DMS153 treated with DMSO at 0.1 percent for 48 hours (cell line): ENCODE data around the gene TNNI3.
"Not testable (repeated sequence)": the region's sequence is repeated elsewhere in the genome, so short reads cannot be mapped to it uniquely, and the experiment has no call there.

Experiments
- DNase-seq: peaks from one replicate; lab custom pipeline; 2025; ENCODE audit not compliant: unreplicated experiment; lab: John Stamatoyannopoulos, UW

Gene TNNI3

DNA sequence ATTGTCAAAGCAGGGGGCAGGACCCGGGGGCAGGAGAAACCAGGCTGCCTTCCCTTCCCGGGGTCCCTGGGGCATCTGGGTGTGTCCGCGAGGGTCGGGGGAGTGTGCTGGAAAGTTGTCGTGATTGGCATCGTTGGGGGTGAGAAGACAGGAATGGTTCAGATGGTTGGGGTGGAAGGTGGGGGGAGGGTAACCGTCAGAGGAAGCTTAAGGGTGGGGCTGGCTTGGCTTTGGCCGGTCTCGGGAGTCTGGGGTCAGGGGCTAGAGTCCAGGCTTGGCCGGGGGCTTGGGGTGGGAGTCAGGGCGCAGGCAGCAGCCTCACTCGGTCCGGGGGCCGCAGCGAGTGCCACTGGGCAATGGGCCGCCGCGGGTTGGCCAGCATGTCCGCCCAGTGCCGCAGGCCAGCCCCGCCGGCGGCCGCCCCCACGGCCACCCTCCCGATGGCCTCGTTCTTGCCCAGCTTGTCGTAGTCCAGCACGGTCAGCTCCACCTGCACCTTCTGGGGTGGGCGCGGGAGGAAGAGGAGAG, 15.7 kb upstream of the TNNI3 start:
- no peak for DNase-seq

DNA sequence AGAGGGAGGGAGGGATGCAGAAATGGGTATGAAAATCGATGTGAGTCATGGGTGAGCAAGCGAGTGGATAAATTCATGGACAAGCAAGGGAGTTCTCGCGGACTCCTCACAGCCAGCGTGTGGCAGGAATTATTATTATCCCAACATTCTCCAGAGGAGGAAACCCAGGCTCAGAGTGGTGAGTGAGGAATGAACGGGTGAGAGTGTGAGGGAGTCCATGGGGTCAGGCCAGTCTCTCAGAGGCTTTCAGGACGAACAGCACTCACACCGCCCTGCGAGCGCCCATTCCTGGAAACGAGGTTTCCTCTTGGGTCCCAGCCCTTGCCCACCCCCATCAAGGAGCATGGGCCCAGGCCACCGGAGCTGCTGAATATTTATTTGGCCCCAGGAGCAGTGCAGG, 15.2 kb upstream of the TNNI3 start:
- DNase-seq, result no peak

DNA sequence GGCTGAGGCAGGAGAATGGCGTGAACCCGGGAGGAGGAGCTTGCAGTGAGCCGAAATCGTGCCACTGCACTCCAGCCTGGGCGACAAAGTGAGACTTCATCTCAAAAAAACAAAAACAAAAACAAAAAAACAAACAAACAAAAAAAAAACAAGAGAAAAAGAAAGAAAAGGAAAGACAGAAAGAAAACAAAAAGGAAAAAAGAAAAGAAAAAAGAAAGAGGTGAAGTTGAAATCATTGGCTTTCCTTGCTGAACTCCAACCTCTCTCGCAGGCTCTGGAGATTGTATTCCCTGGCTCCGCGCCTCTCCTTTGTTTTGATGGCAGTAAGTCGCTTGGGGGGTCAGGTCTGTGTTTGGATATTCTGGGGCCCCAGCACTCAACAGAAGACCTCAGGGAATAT, 14.8 kb upstream of the TNNI3 start:
- DNase-seq, result not testable (repeated sequence)

DNA sequence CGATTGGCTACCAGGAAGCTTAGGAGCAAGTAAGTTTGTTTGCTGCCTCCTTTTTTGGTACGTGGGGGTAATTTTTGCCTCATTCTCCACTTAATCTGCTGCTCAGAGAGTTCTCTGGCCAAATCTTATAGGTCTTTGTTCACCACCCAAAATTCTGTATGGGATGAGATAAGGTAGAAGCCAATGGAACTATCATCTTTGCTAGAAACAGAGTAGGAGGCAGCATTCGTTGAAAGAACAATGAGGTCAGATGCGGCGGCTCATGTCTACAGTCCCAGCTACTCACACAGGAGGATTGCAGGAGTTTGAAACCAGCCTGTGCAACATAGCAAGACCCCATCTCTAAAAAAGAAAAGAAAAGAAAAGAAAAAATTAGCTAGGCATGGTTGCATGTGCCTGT, 13.9 kb upstream of the TNNI3 start:
- no peak for DNase-seq

DNA sequence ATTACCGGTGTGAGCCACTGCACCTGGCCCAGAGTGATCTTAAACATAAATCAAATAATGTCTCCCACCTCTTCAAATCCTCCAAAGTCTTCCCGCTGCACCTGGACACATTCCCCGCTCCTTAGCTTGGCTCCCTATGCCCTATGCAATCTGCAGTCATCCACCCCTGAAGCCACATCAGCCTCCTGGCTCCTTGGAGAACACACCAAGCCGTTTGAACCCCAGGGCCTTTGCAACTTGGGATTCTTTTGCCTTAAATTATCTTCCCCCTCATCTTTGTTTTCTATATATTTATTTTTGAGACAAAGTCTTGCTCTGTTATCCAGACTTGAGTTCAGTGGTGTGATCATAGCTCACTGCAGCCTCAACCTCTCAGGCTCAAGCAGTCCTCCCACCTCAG, 11.6 kb upstream of the TNNI3 start:
- no peak for DNase-seq

DNA sequence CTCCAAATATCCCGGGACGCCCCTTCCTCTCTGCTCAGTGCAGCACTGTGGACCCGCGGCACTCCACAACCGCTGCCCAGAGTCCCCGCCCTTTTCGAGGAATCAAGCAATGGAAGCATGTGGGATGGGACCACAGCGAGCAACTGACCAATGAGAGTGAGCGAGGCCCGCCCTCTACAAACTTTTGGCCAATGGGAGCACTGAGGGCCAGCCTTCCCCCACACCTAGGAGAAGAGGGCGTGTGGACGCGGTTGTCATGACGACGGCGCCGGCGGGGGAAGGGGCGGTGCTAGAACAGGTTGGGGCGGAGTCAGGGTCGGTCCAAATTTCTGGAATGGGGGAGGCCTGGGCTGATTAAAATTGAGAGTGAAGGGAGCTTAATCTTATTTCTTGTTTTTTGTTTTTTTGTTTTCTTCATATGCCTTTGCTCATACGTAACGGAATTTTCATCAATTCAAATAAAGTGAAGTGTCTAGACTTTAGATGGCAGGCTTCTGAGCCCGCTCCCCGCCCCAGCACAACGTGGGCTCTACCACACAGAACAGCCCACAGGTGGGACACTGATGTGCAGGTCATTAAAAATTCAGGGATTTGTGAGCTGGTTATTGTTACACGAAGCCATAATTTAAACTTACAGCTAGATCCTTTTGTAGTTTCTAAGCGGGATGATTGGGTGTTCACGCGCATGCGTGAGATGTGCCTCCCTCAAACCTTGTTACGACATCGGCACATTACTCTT, 9.2 kb upstream of the TNNI3 start, which contains the start of gene DNAAF3:
DNAAF3 (minus strand) TSS at position 84 of the 739 bp plus-strand sequence. CDS start 200 bp downstream, outside the sequence.
- peak; percentile 97 for DNase-seq

DNA sequence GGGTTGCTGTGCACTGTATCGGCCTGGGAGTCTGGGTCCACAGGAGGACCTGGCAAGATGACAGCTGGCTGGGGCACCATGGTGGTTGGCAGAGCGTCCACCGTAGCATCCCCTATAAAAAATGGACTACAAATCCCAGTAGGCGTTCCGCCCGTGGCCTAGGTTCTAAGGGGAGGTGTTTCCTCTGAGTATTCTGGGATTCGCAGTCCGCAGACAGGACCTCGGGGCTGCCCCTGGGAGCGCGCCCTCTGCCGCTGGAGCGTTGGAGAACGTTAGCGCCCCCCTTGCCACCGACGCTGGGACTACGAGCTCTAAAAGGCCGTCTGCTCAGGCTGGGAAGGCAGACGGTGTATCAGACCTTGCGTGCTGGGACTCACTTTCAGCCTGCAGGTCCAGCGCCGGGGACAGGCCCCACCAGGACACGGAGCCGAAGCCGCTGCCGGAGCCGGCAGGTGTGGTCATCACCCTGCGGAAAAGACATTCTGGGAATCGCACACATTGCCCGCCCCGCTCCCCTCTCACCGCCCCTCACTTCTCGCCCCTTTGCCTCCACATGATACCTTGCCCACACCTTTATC, 8.5 kb upstream of the TNNI3 start:
- peak; percentile 83 for DNase-seq

DNA sequence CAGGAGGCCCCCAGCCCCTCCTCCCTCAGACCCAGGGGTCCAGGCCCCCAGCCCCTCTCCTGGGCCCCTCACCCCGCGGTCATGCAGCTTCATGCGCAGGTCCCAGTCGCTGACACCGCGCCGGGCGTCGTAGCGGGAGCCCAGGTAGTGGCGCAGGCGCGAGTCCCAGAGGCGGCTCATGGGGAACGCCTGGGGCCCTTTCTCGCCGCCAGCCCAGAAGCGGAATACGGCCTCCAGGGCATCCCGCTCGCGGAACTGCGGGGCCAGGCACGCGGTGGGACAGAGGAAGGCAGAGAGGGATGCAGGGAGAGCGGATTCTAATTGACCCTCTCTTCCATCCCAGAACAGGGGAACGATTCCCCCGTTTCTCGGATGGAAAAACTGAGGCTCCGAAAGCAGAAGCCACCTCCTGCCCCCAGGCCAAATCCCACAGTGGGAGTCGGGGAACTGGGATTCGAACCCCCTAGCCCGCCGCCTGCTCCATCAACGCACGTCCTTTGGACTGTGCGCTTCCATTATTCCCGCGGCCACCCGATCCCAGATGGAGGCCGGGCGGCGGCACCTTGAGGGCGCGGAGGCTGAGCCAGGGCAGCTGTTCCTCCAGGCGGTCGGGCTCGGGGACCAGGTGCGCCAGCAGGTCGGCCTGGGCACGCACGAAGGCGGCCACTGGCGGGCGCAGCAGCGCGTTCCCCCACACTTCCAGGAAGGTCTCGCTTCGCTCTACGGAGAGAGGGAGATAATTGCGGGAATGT, 4.2 kb upstream of the TNNI3 start:
- DNase-seq, result no peak

DNA sequence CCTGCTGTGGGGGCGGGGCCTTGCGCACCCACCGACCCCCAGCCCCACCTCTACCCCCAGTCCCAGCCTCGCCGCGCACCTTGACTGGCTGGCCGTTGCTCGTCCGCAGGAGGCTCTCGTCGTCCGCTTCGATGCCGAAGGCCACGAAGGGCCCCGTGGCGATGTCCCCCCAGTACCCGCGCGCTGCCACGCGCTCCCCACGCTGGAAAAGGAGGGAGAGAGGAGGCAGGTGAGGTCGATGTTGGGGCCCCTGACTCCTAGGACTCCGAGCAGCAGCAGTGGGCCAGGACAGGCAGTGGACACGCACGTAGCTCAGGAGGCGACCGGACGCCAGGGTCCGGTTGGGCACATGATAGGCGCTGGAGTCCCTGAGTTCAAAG, 3.4 kb upstream of the TNNI3 start:
- DNase-seq, result no peak

DNA sequence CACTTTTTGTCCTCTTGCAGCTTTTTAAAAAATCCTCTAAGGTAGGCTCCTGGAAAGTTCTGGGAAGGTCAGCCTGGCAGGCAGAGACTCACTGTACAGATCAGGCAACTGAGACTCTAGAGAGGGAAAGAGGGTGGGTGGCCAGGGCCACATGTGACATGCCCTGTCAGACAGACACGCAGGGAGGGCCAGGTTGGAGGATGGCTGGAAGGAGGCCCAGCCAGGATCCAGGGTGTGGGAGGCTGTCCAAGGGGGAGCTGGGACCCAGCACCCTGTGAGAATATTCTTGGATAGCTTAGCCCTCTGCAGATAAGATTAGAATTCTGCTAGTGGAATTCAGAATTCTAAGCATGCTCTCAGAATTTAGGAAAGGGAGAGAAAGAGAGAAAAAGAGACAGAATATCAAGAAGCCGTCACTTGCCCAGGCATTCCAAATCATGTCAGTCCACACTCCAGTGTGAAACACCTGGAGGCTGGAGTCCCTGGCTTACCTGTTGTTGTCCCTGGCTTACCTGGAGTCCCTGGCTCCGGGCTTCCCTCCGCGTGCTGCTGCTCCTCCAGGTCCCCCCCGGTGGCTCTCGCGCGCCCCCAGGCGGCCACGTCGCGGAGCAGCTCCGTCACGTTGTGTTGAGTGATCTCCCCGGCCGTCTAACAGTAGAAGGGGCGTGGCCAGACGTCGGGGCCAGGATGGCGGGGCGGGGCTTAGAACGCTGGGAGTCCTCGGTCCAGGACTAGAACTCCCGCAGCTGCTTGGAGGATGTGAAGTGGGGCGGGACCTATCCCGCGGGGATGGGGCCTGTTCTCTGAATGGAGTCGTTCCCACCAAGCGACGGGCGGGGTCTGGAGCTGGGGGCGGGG, 2.8 kb upstream of the TNNI3 start:
- peak; percentile 97 for DNase-seq

DNA sequence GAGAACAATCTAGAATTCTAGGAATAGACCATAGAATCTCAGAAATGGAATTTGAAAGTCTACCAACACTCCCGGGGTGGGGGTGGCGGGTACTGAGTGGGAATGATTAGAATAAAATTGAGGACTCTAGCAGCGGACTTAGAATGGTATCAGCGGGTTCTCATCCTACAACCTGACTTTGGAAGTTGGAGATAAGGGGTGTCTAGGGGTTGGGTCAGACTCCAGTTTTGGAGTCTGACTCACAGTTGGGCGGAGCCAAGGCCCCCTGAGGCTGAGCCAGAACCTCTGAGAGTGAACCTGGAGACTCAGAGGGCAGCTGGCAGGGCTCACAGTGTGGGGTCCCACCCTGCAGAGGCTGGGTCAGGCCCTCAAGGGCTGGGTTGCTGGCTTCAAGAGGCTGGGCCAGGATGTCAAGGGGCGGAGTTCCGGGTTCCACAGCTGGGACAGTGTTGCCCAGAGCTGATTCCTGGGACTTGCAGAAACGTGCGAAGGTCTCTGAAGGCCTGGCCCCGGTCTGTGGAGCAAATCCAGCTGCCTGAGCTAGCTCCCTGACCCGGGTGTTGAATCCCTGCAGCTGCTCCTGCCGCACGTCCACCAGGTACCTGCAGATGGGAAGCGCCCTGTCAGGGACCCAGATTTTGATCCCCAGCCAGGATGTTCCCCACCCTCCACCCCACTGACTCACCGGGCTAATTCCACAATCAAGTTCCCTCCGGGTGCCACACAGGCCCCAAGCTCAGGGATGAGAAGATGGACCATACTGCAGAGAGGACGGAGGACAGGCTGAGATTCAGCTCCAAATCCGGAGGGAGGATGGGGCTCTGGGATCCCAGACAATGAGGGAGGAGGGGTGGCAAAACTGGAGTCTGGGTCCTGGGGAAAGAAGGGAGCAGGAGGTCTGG, 1.6 kb upstream of the TNNI3 start:
- no peak for DNase-seq

DNA sequence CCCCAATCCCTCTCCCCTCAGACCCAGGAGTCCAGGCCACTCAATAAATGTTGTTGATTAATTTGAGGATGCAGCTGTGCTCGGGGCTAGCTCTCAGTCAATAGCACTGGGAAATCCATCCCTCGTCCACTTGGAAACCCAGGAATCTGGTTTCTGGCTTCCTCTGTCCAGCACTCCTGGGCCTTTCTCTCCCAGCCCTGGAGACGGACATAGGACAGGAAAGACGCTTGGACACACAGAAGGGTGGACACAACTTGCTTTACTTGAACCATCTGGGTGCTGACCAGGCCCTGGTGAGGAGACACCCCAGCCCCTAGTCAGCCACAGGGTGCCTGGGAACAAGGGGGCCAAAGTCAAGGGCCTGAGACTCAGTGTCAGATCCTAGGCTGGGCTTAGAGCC, 891 bp upstream of the TNNI3 start:
- DNase-seq, result no peak

DNA sequence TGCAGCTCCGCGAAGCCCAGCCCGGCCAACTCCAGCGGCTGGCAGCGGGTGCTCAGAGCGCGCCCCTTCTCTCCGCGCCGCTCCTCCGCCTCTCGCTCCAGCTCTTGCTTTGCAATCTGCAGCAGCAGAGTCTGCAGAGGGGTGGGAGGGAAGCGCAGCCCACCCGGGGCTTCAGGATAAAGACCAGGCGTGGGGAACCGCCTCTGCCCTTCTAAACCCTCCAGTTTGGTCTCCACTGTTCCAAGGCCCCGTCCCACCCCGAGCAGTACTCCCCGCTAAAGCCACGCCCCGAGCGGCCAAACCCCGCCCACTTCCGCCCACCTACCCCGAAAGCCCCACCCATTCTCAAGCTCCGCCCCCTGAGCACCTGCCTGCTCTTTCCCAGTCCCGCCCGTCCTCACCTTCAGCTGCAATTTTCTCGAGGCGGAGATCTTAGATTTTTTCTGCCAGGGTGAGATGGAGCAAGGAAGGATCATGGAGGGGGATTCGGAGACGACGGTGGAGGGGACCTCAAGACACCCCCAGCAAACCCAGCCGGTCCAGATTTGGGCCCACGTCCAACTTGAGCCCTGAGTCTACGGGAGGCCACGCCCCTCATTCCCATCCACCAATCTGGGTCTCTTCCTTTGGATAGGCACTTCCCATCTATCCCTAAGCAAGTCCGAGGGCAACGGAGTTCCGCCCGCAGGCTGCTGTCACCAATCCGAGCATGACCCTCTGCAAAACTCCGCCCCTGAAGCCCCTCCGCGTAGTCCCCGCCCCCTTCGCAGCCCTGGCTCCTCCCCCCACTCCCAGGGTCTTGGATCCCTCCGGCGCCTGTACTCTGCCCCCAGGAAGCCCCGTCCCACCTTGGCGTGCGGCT, 1.1 kb downstream of the TNNI3 start:
- peak; percentile 89 for DNase-seq

DNA sequence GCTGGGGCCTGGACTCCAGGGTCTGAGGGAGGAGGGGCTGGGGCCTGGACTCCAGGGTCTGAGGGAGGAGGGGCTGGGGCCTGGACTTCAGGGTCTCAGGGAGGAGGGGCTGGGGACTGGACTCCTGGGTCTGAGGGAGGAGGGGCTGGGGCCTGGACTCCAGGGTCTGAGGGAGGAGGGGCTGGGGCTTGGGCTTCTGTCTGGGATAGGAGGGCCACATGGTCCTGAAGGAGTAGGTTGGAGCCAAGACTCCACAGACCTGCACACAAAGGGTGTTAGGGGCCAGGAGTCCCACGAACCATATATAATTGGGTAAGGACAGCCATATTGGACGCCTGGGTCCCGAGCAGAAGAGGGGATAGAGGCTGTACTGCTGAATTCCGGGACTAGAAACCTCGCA, 1.7 kb downstream of the TNNI3 start:
- not testable (repeated sequence) for DNase-seq

DNA sequence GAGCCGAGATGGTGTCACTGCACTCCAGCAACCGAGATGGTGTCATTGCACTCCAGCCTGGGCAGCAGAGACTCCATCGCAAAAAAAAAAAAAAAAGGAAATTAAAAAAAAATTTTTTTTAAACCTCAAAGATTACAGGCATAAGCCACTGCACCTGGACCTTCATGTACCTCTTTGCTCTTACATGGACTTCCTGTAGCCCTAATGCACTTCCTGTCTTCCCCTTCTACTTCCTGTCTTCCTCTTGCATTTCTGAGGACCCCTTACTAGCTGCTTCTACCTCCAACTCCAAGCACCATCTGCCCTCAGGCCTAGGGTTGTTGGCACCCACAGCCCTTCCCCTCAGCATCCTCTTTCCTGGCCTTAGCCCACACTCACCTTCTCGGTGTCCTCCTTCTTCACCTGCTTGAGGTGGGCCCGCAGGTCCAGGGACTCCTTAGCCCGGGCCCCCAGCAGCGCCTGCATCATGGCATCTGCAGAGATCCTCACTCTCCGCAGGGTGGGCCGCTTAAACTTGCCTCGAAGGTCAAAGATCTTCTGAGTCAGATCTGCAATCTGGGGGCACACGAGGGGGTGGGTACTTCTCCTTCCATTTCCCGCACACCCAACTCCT, 3.8 kb downstream of the TNNI3 start:
- no peak for DNase-seq

DNA sequence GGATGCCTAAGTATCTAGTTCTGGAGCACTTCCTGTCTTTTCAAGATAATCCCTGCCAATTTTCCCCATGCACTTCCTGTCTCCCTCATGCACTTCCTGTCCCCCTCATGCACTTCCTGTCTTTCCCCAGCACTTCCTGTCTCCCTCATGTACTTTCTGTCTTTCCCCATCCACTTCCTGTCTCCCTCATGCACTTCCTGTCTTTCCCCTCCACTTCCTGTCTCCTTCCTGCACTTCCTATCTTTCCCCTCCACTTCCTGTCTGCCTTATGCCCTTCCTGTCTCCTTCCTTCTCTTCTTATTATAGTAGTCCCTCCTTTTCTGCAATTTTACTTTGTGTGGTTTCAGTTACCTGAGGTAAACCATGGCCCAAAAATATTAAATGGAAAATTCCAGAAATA, 5.5 kb downstream of the TNNI3 start:
- DNase-seq, result no peak

DNA sequence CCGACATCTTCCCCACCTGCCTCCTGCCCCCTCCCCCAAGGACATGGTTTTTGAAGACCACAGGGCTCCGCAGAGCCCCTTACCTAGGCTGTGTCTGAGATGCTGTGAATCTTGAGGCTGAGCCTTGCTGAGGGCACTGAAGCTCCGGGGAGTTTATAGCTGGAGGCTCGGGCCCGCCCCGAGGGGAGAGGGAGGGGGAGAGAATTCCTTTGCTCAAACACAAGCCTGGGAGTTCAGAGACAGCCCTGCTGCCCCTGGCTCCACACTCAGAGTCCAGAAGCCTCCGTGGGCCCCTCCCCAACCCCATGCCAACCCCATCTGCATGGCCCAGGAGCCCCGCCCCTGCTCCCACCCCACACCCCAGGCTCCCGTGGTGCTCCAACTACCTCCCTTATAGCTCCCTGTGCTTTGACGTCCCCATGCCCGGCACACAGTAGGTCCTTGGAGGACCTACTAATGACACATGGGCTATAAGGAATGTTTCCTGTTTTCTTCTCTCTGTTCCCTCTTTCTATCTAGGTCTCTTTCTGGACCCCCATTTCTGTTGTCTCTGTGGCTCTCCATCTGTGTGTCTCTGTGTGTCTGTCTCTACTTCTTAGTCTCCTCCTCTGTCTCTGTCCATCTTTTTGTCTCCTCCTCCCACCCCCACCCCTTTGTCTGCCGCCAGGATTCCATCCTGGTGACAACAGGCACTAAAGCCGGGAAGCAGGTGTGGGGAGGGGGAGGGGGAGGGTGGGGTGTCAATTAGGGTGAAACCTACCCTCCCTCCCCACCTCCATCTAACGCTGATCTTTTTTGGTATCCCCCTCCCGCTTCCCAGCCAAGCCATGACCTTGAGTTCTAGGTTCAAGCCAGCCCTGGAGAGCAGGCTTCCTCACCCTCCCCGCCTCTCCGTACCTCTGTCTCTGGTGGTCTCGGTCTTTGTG, 8.2 kb downstream of the TNNI3 start, which contains the start of gene TNNT1:
TNNT1 (minus strand) TSS at position 129 of the 926 bp plus-strand sequence. CDS start 2,049 bp downstream, outside the sequence.
- DNase-seq, result no peak
